Central memory CD8-positive, alpha-beta T cell (primary cell): Measurements from ENCODE around the gene IGFBP2.

Experiments used
- ATAC-seq: fragments of 150-1000 bp; cut with Tn5 transposase; replicated peaks from 2 replicates; pipeline ENCODE4 v1.10.0; 2022; ENCODE audit warnings: mild to moderate bottlenecking, moderate FRiP score, moderate number of reproducible peaks; ENCODE audit not compliant: poor library complexity, severe bottlenecking; ENCODE audit errors: extremely low read depth
- DNase-seq, 2 donors: peaks; one replicate each; pipeline ENCODE4 v3.0.0; 2021; ENCODE audit warnings: low spot score in 2 of 2
- H3K27ac Mint-ChIP-seq: one replicate; pipeline ENCODE4 v1.8.0; 2022; ENCODE audit warnings: low read depth, mild to moderate bottlenecking, moderate library complexity, mixed read lengths
- H3K27me3 Mint-ChIP-seq: one replicate; pipeline ENCODE4 v1.8.0; 2022; ENCODE audit warnings: mixed read lengths
- H3K36me3 Mint-ChIP-seq: one replicate; pipeline ENCODE4 v1.8.0; 2022; ENCODE audit warnings: mild to moderate bottlenecking, moderate library complexity, mixed read lengths; ENCODE audit not compliant: insufficient read depth
- H3K4me1 Mint-ChIP-seq: one replicate; pipeline ENCODE4 v1.8.0; 2022; ENCODE audit warnings: mixed read lengths
- H3K4me3 Mint-ChIP-seq: one replicate; pipeline ENCODE4 v1.8.0; 2022; ENCODE audit warnings: mild to moderate bottlenecking, moderate library complexity, mixed read lengths
- H3K9me3 Mint-ChIP-seq: one replicate; pipeline ENCODE4 v1.8.0; 2022; ENCODE audit warnings: mixed read lengths

Gene IGFBP2

DNA sequence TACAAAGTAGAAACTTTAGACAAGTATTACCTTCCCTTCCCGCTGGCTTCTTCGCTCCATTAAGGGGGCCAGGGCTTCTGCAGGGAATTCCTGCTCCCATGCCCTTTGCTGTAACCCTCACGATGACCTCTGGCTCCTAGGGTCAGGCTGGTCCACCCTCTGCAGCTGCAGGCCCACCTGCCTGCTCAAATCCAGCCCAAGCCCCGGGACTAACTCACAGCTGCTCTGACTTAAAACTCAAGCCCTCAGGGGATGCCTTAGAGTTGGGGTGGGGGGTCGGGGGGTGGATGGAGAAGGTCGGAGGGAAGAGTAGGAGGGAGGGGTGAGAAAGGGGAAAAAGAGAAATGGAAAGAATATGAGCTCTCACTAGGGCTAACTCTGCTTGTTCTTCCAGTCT, 57.2 kb downstream of the IGFBP2 start:
- peaks cover 74% of the 10 kb centered on the region for H3K27me3 Mint-ChIP-seq
- no peak for DNase-seq
- H3K36me3 Mint-ChIP-seq: no peaks in the 10 kb centered on the region
- no peaks in the 10 kb centered on the region for H3K9me3 Mint-ChIP-seq
- no peak overlapping the region for H3K27ac Mint-ChIP-seq
- peaks cover 30% of the 10 kb centered on the region for H3K4me1 Mint-ChIP-seq
- no peak overlapping the region for H3K4me3 Mint-ChIP-seq
- no peak for ATAC-seq

DNA sequence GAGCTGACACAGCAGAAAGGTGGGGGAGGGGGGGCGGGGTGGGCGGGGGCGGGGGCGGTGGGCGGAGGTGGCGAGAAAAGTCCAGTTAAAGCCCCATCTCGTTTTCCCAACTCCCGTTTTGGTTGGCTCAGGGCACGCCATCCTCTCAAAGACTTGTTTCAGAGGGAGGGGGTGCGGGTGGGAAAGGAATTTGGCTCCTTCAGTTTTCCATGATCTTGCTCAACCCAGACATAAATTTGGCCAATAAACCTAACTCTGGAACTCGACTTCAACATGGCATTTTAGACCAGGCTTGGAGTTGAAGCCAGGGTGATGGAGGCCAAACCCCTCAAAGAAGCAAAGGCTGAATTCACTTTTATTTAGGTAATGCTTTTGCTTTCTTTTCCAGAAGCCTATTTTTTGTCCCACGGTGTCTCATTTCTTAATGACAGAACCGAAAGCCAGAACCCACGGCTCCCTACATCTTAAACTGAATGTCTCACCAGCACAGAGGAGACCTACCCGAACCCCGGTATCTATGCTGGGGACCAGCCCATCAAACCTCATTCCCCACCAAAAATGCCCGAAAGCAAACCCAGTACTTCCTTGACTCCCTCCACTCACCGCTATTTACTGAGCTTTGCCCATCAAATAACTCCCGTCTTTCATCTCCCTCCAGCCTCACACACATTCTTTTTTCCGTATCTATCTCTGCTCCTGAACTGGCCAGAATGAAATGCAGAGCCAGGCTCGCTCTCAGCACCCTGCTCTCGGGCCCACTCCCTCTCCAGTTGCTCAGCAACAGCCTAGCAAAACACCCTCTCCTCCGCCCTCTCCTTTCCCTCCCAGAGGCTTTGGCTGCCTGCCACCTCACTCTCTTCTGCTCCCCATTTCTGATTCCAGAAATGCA, 57.9 kb downstream of the IGFBP2 start:
- no peak for DNase-seq
- ATAC-seq: no peak
- Mint-ChIP-seq H3K4me3 (no peak overlapping the region), H3K27me3 (peaks cover 68% of the 10 kb centered on the region), H3K36me3 (no peaks in the 10 kb centered on the region), H3K9me3 (no peaks in the 10 kb centered on the region), H3K4me1 (peaks cover 35% of the 10 kb centered on the region), H3K27ac (no peak overlapping the region)

DNA sequence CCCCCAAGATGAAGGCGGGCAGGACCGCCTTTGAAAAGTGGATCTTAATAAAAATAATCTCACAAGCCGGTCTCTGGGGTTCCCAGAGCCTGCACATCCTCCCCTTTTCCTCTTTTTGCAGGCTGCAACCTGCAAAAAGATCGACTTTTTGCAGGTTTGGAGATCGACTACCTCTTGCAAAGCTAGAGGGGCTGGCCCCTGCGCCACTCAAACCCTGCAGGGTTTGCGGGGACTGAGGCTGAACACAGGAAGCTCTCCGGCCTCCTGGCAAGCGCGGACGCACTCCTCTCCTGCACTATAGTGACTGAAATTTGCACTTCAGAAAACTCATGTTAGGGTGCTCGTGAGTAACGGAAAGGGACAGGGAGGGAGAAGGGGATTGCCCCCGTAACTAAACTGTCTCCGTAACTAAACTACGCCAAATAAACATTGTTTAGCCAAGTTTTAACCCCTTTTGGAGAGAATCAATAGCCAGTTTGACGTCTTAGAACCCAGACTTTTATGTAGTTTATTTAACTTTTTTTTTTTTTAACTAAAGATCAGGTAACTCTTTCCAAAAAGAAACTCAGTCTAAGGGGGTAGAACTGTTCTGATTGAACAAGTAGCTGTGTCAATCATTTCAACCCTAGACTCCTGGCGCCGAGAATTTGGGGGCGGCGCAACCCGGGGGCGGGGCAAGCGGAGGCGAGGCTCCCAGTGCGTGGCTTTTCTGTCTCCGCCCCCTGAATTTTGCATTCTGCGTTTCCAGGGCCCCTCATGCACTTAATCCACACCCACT, 59.6 kb downstream of the IGFBP2 start:
- H3K4me3 Mint-ChIP-seq: peak overlapping the region; percentile 69
- H3K4me1 Mint-ChIP-seq: peaks cover 38% of the 10 kb centered on the region
- H3K27ac Mint-ChIP-seq: no peak overlapping the region
- peaks cover 51% of the 10 kb centered on the region for H3K27me3 Mint-ChIP-seq
- no peak for ATAC-seq
- no peaks in the 10 kb centered on the region for H3K9me3 Mint-ChIP-seq
- H3K36me3 Mint-ChIP-seq: no peaks in the 10 kb centered on the region
- no peak for DNase-seq

DNA sequence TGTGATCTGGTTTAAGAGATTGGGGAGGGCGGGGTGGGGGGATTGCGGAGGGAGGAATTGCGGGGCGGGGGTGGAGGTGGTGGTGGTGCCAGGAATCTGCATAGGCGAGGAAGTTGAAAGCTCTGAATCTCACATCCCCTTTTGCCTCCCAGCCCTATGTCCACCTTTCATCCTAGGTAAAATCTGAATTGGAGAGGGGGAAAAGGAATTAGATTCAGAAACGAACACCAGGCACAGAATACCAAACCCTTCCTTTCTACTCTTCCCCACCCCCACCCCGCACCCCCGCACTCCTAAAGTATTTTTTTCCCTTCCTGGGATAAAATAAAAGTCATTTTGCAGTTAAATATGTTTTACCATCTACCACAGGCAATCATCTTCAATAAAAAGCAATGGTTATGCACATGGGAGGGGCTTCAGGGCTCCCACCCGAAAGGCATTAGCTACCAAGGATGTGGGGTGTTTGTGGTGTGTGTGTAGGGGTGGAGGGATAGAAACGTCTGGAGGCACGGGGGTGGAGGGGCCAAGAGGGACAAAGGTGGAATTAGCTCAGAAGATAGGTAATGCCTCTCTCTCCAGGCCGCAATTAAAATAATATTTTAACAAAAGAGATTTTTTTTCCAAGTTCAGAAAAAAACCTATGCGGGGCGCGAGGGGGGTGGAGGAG, 60.3 kb downstream of the IGFBP2 start:
- Mint-ChIP-seq H3K9me3 (no peaks in the 10 kb centered on the region), H3K4me3 (peak overlapping the region; percentile 69), H3K4me1 (peaks cover 38% of the 10 kb centered on the region), H3K36me3 (no peaks in the 10 kb centered on the region), H3K27ac (no peak overlapping the region), H3K27me3 (peaks cover 46% of the 10 kb centered on the region)
- DNase-seq (no peak), ATAC-seq (no peak)

DNA sequence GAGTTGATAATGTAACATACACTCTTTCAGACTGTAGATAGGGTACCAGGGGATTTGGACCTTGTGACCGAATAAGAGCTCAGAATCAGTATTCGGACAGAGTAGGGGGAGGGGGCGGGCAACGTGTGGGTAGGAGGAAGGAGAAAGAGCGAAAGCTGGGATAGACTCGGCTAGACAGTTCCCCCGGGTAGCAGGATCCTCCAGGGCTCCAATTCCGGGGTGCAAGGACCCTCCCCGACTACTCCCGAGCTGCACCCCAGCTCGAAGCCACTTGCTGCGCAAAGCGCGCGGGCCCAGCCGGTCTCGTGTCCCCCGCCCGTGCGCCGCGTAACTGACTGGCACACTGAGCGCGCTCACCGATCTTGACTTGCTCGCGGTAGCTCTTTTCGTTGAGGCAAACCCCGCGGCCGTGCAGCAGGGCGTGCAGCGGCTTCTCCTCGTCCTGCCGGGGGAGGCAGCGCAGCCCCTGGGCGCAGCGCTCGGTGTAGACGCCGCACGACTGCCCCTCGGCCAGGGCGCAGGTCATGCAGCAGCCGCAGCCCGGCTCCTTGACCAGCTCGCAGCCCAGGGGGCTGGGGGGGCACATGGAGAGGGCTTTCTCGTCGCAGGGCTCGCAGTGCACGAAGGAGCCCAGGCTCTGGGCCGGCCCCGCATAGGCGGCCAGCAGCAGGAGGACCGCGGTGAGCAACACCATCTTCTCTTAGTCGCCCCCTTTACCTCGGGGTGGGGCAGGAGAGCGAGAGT, 61.0 kb downstream of the IGFBP2 start:
- H3K9me3 Mint-ChIP-seq: no peaks in the 10 kb centered on the region
- no peak overlapping the region for H3K27ac Mint-ChIP-seq
- peaks cover 38% of the 10 kb centered on the region for H3K4me1 Mint-ChIP-seq
- H3K4me3 Mint-ChIP-seq: peak overlapping the region; percentile 57
- no peaks in the 10 kb centered on the region for H3K36me3 Mint-ChIP-seq
- ATAC-seq: no peak
- peaks cover 39% of the 10 kb centered on the region for H3K27me3 Mint-ChIP-seq
- no peak for DNase-seq

DNA sequence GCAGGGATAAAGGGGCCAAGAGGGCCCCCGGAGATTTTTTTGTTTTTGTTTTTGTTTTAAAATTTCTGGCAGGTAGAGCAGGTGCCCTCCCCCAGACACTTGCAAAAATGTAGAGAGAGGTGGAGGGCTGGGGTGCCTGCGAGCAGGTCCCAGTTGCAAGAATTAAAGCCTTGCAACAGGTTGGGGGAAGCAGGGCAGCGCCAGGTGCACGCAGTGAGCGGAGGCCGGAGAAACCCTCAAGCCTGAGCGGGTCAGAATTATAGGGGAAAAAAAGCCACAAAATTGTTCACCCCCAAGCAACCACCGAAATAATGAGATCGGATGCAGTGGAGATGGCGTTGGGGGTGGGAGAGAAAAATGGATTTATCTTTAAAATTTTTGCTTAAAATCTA, 61.6 kb downstream of the IGFBP2 start:
- H3K27ac Mint-ChIP-seq: no peak overlapping the region
- no peaks in the 10 kb centered on the region for H3K36me3 Mint-ChIP-seq
- peak overlapping the region; percentile 57 for H3K4me3 Mint-ChIP-seq
- H3K9me3 Mint-ChIP-seq: no peaks in the 10 kb centered on the region
- peaks cover 33% of the 10 kb centered on the region for H3K27me3 Mint-ChIP-seq
- DNase-seq (no peak), ATAC-seq (no peak)
- H3K4me1 Mint-ChIP-seq: peaks cover 38% of the 10 kb centered on the region

DNA sequence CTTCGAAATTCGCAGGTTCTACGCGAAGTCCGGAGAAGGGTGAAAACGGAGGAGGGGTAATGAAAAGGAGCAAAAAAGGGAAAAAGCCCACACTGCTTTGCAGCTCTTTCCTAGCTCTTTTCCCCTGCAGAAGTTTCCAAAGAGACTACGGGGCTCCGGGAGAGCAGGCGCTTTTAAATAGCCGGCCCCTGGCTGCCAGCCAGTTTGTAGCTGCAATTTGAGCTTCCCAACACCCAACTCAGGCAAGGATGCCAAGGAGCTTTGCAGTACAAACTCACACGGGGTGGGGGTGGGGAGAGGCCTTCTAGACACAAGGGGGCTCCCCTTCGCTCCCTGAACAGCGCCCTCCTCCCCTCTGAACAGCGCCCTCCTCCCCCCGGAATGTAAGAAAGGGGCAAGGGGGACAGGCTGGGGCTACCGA, 62.2 kb downstream of the IGFBP2 start, which contains the start of gene IGFBP5:
TSS of gene IGFBP5 (minus strand) at position 149 of the 421 bp plus-strand sequence. CDS start 774 bp downstream, outside the sequence.
- Mint-ChIP-seq H3K9me3 (no peaks in the 10 kb centered on the region), H3K4me3 (peak within 1 kb of the TSS; percentile 57), H3K27ac (no peak within 1 kb of the TSS), H3K36me3 (no peaks in the 10 kb centered on the region), H3K27me3 (peaks cover 27% of the 10 kb centered on the region), H3K4me1 (peaks cover 38% of the 10 kb centered on the region)
- DNase-seq (no peak), ATAC-seq (no peak)

DNA sequence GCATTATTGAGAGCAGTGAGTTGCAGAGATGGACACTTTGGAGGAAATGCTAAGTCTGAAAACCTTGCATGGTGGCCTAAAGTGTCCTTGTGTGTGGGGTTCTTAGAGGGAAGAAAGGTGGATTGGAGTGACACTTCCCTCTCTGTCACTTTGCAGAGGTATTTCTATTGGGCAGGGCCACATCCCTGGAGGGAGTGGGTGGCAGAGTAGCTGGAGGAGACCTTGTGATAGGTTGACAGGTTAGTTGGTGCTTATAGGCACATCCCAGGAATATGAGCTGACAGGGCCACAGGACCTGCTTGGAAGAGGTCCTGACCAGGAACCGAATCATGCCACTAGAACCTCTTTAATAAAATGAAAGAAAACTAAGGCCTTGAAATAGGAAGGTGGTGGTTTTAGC, 63.1 kb downstream of the IGFBP2 start:
- H3K27ac Mint-ChIP-seq: no peak overlapping the region

DNA sequence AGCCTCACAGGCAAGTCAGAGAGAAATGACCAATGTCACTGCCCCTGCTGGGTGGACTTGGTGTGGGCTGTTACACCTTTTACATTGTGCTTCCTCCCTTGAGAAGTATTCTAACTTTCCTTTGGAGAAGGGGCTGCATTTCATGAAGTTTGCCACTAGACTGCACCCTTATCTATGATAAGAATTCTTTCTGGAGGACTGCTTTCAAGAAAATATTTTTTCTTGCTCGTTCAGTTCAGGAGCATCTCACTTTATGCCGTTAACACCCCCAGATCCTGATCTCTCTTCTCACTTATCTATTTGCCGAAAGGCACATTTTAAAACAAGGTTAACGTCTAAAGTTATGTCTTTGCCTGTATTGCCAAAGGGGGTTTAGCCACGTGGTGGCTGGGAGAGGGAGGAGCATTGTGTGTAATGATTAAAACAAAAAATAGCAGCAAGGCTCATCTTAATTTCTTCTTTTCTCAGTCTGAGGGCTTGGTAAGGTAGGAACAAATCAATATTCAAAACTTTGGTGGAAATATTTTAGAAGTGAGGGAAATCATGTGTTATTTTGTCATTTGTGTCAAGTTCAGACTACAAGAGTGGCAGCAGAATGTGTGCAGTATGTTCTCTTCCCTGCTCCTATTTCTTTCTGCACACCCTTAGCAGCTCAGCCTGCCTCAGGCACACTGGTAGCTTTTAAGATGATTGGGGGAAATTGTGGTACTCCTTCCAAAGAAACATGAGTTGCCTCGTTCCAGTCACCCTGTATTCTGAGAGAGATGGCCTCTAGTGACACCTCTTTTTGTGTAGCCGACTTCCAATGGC, 63.7 kb downstream of the IGFBP2 start:
- no peak for DNase-seq
- no peaks in the 10 kb centered on the region for H3K36me3 Mint-ChIP-seq

More for the DNA sequence above, 63.1 kb downstream of the IGFBP2 start:
- no peak for ATAC-seq
- no peaks in the 10 kb centered on the region for H3K36me3 Mint-ChIP-seq
- H3K9me3 Mint-ChIP-seq: no peaks in the 10 kb centered on the region
- no peak overlapping the region for H3K4me3 Mint-ChIP-seq
- DNase-seq: no peak
- peaks cover 18% of the 10 kb centered on the region for H3K27me3 Mint-ChIP-seq
- H3K4me1 Mint-ChIP-seq: peaks cover 35% of the 10 kb centered on the region

DNA sequence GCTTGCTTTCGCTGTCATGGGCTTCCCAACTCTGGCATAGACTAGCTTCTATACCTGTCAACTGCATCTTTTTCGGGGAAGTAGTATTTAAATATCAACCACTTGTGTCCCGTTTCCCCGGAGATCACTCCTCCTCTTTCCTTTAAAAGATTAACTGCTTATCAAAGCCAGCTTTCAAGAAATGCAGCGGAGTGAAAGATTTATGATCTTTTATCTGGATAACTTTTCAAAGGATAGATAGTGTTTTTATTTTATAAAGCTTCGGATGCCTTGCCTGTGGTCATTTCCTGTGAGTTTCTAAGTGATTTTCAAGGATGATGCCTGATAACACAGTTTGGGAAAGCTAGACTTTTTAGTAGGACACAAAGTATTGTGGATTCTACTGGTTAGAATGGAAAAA, 65.1 kb downstream of the IGFBP2 start:
- H3K4me3 Mint-ChIP-seq: no peak overlapping the region
- no peak overlapping the region for H3K27ac Mint-ChIP-seq
- ATAC-seq (no peak), DNase-seq (no peak)
- H3K4me1 Mint-ChIP-seq: peaks cover 21% of the 10 kb centered on the region
- no peaks in the 10 kb centered on the region for H3K9me3 Mint-ChIP-seq
- H3K27me3 Mint-ChIP-seq: peaks cover 8% of the 10 kb centered on the region
- no peaks in the 10 kb centered on the region for H3K36me3 Mint-ChIP-seq

More for the DNA sequence above, 63.7 kb downstream of the IGFBP2 start:
- peaks cover 12% of the 10 kb centered on the region for H3K27me3 Mint-ChIP-seq
- H3K4me3 Mint-ChIP-seq: no peak overlapping the region
- no peak overlapping the region for H3K27ac Mint-ChIP-seq
- H3K4me1 Mint-ChIP-seq: peaks cover 31% of the 10 kb centered on the region
- no peaks in the 10 kb centered on the region for H3K9me3 Mint-ChIP-seq
- ATAC-seq: no peak

DNA sequence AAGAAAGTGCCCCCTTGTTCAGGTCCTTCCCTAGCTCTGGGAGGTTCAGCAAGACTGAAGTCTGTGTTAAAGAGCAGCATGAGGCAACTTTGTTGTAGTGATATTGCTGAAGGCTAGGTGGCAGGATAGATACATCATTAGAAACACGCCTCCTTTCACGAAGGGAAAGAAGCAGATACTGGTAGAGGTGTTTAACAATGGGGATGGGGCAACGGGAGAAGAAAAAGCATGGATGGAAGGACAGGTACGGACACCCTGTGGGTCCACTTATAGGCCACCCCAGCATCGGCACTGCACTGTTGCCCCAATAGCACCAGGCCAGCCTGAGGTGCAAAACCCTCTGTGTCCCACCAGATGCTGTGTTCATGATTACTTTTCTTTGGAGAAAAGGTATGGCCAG, 65.7 kb downstream of the IGFBP2 start:
- no peaks in the 10 kb centered on the region for H3K36me3 Mint-ChIP-seq
- no peak overlapping the region for H3K27ac Mint-ChIP-seq
- H3K27me3 Mint-ChIP-seq: peaks cover 12% of the 10 kb centered on the region
- DNase-seq: no peak
- ATAC-seq: peak; percentile 32
- H3K4me3 Mint-ChIP-seq: no peak overlapping the region
- H3K9me3 Mint-ChIP-seq: no peaks in the 10 kb centered on the region
- peaks cover 16% of the 10 kb centered on the region for H3K4me1 Mint-ChIP-seq
